NB4 (cell line): ENCODE results near the gene CNOT6L.

Experiments
- MAX ChIP-seq: IDR thresholded peaks from 2 replicates; pipeline ENCODE4 v1.6.1; 2011; ENCODE audit warnings: low read depth, low read length
- POLR2A ChIP-seq: IDR thresholded peaks from 2 replicates; pipeline ENCODE4 v1.6.1; 2011; ENCODE audit warnings: mild to moderate bottlenecking; ENCODE audit not compliant: insufficient read length; ENCODE audit errors: extremely low read depth
- TF ChIP-seq, protein P1 (sequence below): IDR thresholded peaks from one replicate; pipeline ENCODE4 v1.5.1; 2012; ENCODE audit warnings: low read depth, low read length

DNA sequence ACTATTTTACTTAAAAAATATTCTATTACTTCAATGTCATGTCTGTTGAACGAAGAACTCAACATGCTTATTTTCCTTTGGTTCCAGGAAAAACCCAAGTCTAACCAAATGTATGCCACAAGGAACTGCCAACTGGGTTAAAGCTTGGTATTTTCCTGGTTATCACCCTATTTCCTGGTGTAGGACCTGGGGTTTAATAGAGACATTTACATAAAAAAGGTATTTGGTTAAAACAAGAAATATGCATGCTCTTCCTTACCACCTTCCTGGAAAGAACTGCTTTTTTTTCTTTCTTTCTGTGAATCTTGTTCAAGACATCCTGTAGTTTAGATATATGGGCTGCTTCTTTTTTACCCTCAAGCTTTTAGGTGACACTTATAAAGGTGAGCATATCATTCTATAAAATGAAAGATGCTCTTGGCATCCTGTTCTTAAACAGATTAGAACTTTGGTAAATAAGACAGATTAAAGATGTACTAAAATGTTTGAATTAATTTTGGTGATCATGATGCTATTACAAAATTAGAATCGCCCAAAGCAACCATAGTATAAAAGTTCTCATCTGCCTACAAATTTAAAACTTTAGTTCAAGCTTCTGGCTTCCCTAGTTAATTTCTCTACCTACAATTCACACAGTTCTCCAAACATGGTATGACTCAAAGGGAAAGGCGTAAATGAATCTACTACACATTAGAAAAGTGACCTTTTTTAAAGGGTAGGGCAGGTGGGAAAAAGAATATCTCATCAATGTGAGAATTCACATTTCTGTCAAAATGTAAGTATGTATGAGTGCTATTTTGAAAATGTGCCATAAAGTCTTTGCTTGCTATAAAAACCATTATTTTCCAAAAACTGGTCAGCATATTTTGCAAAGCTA lies 103.5 kb downstream of the CNOT6L start:
- TF ChIP-seq, protein P1, sequence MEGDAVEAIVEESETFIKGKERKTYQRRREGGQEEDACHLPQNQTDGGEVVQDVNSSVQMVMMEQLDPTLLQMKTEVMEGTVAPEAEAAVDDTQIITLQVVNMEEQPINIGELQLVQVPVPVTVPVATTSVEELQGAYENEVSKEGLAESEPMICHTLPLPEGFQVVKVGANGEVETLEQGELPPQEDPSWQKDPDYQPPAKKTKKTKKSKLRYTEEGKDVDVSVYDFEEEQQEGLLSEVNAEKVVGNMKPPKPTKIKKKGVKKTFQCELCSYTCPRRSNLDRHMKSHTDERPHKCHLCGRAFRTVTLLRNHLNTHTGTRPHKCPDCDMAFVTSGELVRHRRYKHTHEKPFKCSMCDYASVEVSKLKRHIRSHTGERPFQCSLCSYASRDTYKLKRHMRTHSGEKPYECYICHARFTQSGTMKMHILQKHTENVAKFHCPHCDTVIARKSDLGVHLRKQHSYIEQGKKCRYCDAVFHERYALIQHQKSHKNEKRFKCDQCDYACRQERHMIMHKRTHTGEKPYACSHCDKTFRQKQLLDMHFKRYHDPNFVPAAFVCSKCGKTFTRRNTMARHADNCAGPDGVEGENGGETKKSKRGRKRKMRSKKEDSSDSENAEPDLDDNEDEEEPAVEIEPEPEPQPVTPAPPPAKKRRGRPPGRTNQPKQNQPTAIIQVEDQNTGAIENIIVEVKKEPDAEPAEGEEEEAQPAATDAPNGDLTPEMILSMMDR, result no peak
- TF ChIP-seq POLR2A, result no peak
- no peak for TF ChIP-seq MAX
